Measurements from ENCODE around the gene HSD11B2.

Gene HSD11B2

DNA sequence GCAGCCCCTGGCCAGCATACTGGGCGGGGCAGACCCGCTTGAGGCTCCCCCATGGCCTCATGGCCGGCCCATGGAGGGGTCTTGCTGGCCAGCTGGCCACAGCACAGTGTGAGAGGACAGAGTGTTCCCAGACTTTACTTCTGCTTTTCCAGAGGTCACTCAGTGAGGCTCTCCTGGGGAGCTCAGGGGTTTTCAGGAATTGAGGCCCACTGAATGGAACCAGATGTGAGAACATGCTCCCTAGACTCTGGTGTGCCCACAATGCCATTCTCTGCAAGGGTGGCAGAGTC, 28.9 kb downstream of the HSD11B2 start:
- DNase-seq (ENCODE audit: low spot score): no peak
- TF ChIP-seq, protein P1, sequence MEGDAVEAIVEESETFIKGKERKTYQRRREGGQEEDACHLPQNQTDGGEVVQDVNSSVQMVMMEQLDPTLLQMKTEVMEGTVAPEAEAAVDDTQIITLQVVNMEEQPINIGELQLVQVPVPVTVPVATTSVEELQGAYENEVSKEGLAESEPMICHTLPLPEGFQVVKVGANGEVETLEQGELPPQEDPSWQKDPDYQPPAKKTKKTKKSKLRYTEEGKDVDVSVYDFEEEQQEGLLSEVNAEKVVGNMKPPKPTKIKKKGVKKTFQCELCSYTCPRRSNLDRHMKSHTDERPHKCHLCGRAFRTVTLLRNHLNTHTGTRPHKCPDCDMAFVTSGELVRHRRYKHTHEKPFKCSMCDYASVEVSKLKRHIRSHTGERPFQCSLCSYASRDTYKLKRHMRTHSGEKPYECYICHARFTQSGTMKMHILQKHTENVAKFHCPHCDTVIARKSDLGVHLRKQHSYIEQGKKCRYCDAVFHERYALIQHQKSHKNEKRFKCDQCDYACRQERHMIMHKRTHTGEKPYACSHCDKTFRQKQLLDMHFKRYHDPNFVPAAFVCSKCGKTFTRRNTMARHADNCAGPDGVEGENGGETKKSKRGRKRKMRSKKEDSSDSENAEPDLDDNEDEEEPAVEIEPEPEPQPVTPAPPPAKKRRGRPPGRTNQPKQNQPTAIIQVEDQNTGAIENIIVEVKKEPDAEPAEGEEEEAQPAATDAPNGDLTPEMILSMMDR (conservative IDR thresholded peaks at IDR 0.05; ENCODE audit: low read depth): no peak
- POLR2A ChIA-PET (ENCODE audit: low non-redundant PET): interaction anchor here (0.6 kb wide), 1 partner anchor 377 kb away, joined by 3 read pairs; no protein-coding TSS in a partner anchor
- CTCF ChIA-PET: interaction anchor here (1.7 kb wide), 1 partner anchor 32 kb away, joined by 4 read pairs; no protein-coding TSS in a partner anchor
- peak overlapping the region; percentile 53 for H3K27ac ChIP-seq

DNA sequence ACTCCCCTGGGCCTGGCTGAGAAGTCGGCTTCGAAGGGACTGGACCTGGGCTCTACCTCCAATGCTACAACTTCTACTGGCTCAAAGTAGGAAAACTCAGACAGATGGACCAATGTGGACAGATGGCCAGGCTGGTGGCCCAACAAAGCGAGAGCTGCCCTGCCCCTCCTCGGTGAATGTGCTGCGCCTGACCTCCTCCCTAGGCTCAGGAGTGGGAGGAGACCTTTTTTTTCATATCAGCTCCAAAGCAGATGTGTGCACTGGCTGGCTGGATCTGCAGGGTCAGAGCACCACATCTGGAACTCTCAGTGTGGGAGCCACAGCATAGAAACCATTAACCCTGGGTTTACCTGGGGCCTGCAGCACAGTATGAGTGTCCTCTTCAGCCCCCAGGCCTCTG, 29.2 kb downstream of the HSD11B2 start:
- H3K27ac ChIP-seq: peak overlapping the region; percentile 53
- ChIA-PET POLR2A (ENCODE audit: low non-redundant PET) (interaction anchor here (0.6 kb wide), 1 partner anchor 340 kb away, joined by 5 read pairs; no protein-coding TSS in a partner anchor), CTCF (interaction anchor here (1.7 kb wide), 1 partner anchor 32 kb away, joined by 4 read pairs; no protein-coding TSS in a partner anchor)
- no peak for DNase-seq (ENCODE audit: low spot score)
- TF ChIP-seq, protein P1 (conservative IDR thresholded peaks at IDR 0.05; ENCODE audit: low read depth): no peak

DNA sequence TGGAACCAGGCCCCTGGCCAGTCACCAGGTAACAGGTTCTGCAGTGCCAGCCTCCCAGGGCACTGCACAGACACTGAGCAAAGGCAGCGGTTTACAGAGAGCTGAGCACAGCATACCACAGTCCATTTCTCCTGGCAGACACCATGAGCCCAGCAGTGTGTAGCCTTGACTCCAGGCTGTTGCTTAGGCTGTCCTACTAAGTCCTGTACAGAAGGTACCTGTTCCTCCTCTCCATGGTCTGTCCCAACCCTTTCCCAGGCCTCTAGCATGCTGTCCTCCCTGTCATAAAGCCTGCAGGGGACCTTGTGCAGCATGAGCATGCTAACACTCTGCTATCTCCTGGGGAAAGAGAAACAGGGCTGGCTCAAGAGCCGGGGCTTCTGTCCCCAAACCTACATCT, 30.0 kb downstream of the HSD11B2 start:
- POLR2A ChIA-PET (ENCODE audit: low non-redundant PET): no interaction called here
- CTCF ChIA-PET: interaction anchor here (1.6 to 1.7 kb wide), 2 partner anchors 14 to 33 kb away, joined by 4 read pairs; no protein-coding TSS in a partner anchor
- H3K27ac ChIP-seq: peak overlapping the region; percentile 53
- DNase-seq (ENCODE audit: low spot score): no peak
- TF ChIP-seq, protein P1 (conservative IDR thresholded peaks at IDR 0.05; ENCODE audit: low read depth): no peak

DNA sequence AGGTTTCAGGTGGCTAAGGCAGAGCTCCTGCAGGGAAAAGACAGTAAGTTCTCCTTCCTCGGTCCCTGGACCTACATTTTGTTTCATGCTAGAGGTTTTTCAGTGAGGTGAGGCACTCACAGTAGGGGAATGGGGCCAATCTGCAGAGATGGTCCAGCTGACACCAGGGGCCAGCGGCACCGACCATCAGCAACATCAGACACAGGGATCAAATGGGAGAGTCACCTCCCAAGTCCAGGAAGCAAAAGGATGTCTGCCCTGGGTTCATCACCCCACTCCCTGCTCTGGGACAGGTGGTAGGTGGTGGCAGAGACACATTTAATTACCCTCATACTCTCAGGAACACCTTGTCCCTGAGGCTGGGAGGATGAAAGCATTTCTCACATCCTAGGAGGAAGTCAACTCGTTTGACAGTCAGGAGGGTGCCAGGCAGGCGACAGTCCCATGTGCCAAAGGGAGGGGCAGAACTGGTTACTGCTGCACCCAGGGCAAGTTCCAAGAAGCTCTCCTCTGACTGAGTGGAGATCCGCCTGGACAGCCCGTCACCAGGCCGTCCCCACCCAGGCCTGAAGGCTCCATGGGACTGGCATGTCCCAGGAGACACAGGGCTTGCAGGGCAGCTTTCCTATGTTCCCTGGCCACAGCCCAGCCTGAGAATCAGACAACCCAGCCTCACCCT, 30.8 kb downstream of the HSD11B2 start:
- DNase-seq (ENCODE audit: low spot score): no peak
- H3K27ac ChIP-seq: peak overlapping the region; percentile 53
- CTCF ChIA-PET: interaction anchor here (0.7 to 1.6 kb wide), 5 partner anchors 9 to 34 kb away, joined by 3 to 7 read pairs (median 4); no protein-coding TSS in a partner anchor
- TF ChIP-seq, protein P1 (conservative IDR thresholded peaks at IDR 0.05; ENCODE audit: low read depth): no peak
- POLR2A ChIA-PET (ENCODE audit: low non-redundant PET): no interaction called here

DNA sequence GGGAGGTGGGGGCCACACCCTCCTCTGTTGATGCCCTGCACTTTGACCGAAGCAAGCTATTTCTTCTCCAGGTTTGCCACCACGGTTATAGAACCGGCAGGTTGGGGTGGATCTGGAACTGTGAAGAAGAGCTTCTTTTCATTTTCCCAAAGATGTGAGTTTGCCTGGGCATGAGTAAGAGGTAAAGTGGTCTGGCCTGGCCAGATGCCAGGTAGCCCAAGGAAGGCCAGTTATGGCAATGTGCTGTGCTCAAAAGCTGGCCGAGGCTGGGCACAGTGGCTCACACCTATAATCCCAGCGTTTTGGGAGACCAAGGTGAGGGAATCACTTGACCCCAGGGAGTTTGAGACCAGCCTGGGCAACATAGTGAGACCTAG, 31.3 kb downstream of the HSD11B2 start:
- peak overlapping the region; percentile 53 for H3K27ac ChIP-seq
- CTCF ChIA-PET: interaction anchor here (0.7 to 1.6 kb wide), 5 partner anchors 15 to 46 kb away, joined by 4 to 7 read pairs (median 4); partner anchors contain the start of gene ZDHHC1
- TF ChIP-seq, protein P1 (conservative IDR thresholded peaks at IDR 0.05; ENCODE audit: low read depth): no peak

DNA sequence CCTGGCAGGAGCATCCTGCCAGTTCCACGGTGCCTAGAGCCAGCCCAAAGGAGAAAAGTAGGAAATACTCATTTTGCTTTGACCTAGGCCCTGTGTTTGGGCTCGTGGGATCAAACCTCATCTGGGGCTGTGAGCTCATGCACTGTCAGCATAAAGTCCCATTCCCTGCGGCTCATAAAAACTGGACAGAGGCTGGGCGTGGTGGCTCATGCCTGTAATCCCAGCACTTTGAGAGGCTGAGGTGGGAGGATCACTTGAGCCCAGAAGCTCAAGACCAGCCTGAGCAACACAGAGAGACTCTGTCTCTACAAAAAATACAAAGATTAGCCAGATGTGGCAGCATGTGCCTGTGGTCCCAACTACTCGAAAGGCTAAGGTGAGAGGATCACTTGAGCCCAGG, 32.1 kb downstream of the HSD11B2 start:
- DNase-seq (ENCODE audit: low spot score): no peak
- CTCF ChIA-PET: interaction anchor here (0.7 to 1.6 kb wide), 3 partner anchors 25 to 47 kb away, joined by 4 to 5 read pairs (median 4); partner anchors contain the start of gene ZDHHC1
- TF ChIP-seq, protein P1 (conservative IDR thresholded peaks at IDR 0.05; ENCODE audit: low read depth): no peak
- POLR2A ChIA-PET (ENCODE audit: low non-redundant PET): no interaction called here
- peak overlapping the region; percentile 53 for H3K27ac ChIP-seq

More for the DNA sequence above, 31.3 kb downstream of the HSD11B2 start:
- no peak for DNase-seq (ENCODE audit: low spot score)
- POLR2A ChIA-PET (ENCODE audit: low non-redundant PET): interaction anchor here (0.6 kb wide), 1 partner anchor 218 kb away, joined by 3 read pairs; no protein-coding TSS in a partner anchor

All from RWPE1 (cell line).